H9 (cell line): ENCODE results near the gene TMEM26. TPM values are rescaled to one million over a fixed set of nuclear protein-coding genes. Genes with fewer than 3 reads are reported as not detected.

Source experiments
- DNase-seq: peaks from one replicate; pipeline ENCODE4 v3.0.0-alpha.2; 2017
- H2AFZ ChIP-seq: one replicate; pipeline ENCODE4 v1.6.1; 2013; ENCODE audit warnings: mild to moderate bottlenecking, low read length, control low read depth, moderate library complexity
- H2AK5ac ChIP-seq: 2 replicates; pipeline ENCODE4 v1.6.1; 2013; ENCODE audit warnings: low read length, control low read depth, mixed read lengths; ENCODE audit not compliant: insufficient read length
- H2BK120ac ChIP-seq: one replicate; pipeline ENCODE4 v1.6.1; 2013; ENCODE audit warnings: low read depth, mild to moderate bottlenecking, low read length, control low read depth, inconsistent platforms; ENCODE audit not compliant: poor library complexity, severe bottlenecking
- H2BK12ac ChIP-seq: 2 replicates; pipeline ENCODE4 v1.6.1; 2013; ENCODE audit warnings: low read length, control low read depth, mixed read lengths, low read depth; ENCODE audit not compliant: insufficient read length
- H2BK15ac ChIP-seq: 2 replicates; pipeline ENCODE4 v1.6.1; 2013; ENCODE audit warnings: low read depth, low read length, control low read depth
- H2BK20ac ChIP-seq: one replicate; pipeline ENCODE4 v1.6.1; 2013; ENCODE audit warnings: low read depth, mild to moderate bottlenecking, low read length, control low read depth, inconsistent platforms; ENCODE audit not compliant: poor library complexity, severe bottlenecking
- H2BK5ac ChIP-seq: 2 replicates; pipeline ENCODE4 v1.6.1; 2013; ENCODE audit warnings: low read length, control low read depth, mixed read lengths; ENCODE audit not compliant: insufficient read length
- H3K14ac ChIP-seq: 2 replicates; pipeline ENCODE4 v1.6.1; 2013; ENCODE audit warnings: low read length, control low read depth; ENCODE audit not compliant: insufficient read depth
- H3K18ac ChIP-seq: 2 replicates; pipeline ENCODE4 v1.6.1; 2013; ENCODE audit warnings: low read depth, mild to moderate bottlenecking, mixed read lengths, low read length, control low read depth; ENCODE audit not compliant: insufficient read length
- H3K23ac ChIP-seq: 2 replicates; pipeline ENCODE4 v1.6.1; 2013; ENCODE audit warnings: low read length, control low read depth, mixed read lengths, low read depth; ENCODE audit not compliant: insufficient read length
- H3K23me2 ChIP-seq: 2 replicates; pipeline ENCODE4 v1.6.1; 2013; ENCODE audit warnings: low read depth, mild to moderate bottlenecking, mixed read lengths, low read length, control low read depth; ENCODE audit not compliant: insufficient read length, poor library complexity, severe bottlenecking
- H3K27ac ChIP-seq: 2 replicates; pipeline ENCODE4 v1.5.1; 2013; ENCODE audit warnings: low read length, control low read depth, mixed read lengths, low read depth; ENCODE audit not compliant: insufficient read length
- H3K27me3 ChIP-seq: 2 replicates; pipeline ENCODE4 v1.6.1; 2013; ENCODE audit warnings: low read length, control low read depth, inconsistent platforms; ENCODE audit not compliant: insufficient read depth
- H3K4ac ChIP-seq: 2 replicates; pipeline ENCODE4 v1.6.1; 2013; ENCODE audit warnings: low read depth, mild to moderate bottlenecking, control low read depth, inconsistent platforms, low read length, moderate library complexity
- H3K4me1 ChIP-seq: 2 replicates; pipeline ENCODE4 v1.6.1; 2013; ENCODE audit warnings: low read length, control low read depth, inconsistent platforms; ENCODE audit not compliant: insufficient read depth
- H3K4me2 ChIP-seq: 2 replicates; pipeline ENCODE4 v1.6.1; 2013; ENCODE audit warnings: low read length, control low read depth, mixed read lengths; ENCODE audit not compliant: insufficient read length, insufficient read depth
- H3K56ac ChIP-seq: 2 replicates; pipeline ENCODE4 v1.6.1; 2013; ENCODE audit warnings: low read depth, mild to moderate bottlenecking, mixed read lengths, low read length, control low read depth; ENCODE audit not compliant: insufficient read length
- H3K79me1 ChIP-seq: 2 replicates; pipeline ENCODE4 v1.6.1; 2013; ENCODE audit warnings: low read depth, mild to moderate bottlenecking, moderate library complexity, low read length, control low read depth, inconsistent platforms; ENCODE audit not compliant: insufficient read depth, poor library complexity, severe bottlenecking
- H3K79me2 ChIP-seq: 2 replicates; pipeline ENCODE4 v1.6.1; 2013; ENCODE audit warnings: low read length, control low read depth, inconsistent platforms; ENCODE audit not compliant: insufficient read depth
- H3K9ac ChIP-seq: 2 replicates; pipeline ENCODE4 v1.6.1; 2013; ENCODE audit warnings: low read length, control low read depth, mixed read lengths; ENCODE audit not compliant: insufficient read length; ENCODE audit errors: extremely low read depth
- H3K9me3 ChIP-seq: one replicate; pipeline ENCODE4 v1.6.1; 2013; ENCODE audit warnings: low read depth, low read length, inconsistent platforms; ENCODE audit not compliant: control insufficient read depth
- H3T11ph ChIP-seq: one replicate; pipeline ENCODE4 v1.6.1; 2013; ENCODE audit warnings: mild to moderate bottlenecking, low read length, control low read depth, inconsistent platforms
- H4K20me1 ChIP-seq: one replicate; pipeline ENCODE4 v1.6.1; 2013; ENCODE audit not compliant: control insufficient read depth, insufficient read length, insufficient read depth
- H4K5ac ChIP-seq: 2 replicates; pipeline ENCODE4 v1.6.1; 2013; ENCODE audit warnings: low read depth, mild to moderate bottlenecking, mixed read lengths, low read length, control low read depth; ENCODE audit not compliant: insufficient read length
- H4K8ac ChIP-seq: replicated peaks from 2 replicates; pipeline ENCODE4 v1.6.1; 2013; ENCODE audit warnings: low read length, control low read depth, mixed read lengths, low read depth; ENCODE audit not compliant: insufficient read length
- H4K91ac ChIP-seq: 2 replicates; pipeline ENCODE4 v1.6.1; 2013; ENCODE audit warnings: low read depth, mild to moderate bottlenecking, moderate library complexity, mixed read lengths, low read length, control low read depth; ENCODE audit not compliant: insufficient read length
- H3K27ac Mint-ChIP-seq, 3 experiments: 2 replicates in 2 of 3; 3 replicates in 1 of 3; pipeline ENCODE4 v1.8.0; 2020 to 2021; ENCODE audit warnings: mixed read lengths in 3 of 3, mild to moderate bottlenecking in 1 of 3, moderate library complexity in 1 of 3
- H3K27me3 Mint-ChIP-seq: 2 replicates; pipeline ENCODE4 v1.8.0; 2021; ENCODE audit warnings: low read depth, mild to moderate bottlenecking, moderate library complexity, mixed read lengths
- H3K36me3 Mint-ChIP-seq, 3 experiments: 2 replicates in 2 of 3; 3 replicates in 1 of 3; pipeline ENCODE4 v1.8.0; 2020 to 2021; ENCODE audit warnings: low read depth in 3 of 3, mixed read lengths in 3 of 3; ENCODE audit not compliant: insufficient read depth in 1 of 3
- H3K4me1 Mint-ChIP-seq, 2 experiments: 2 replicates each; pipeline ENCODE4 v1.8.0; 2020; ENCODE audit warnings: mixed read lengths in 2 of 2
- H3K4me3 Mint-ChIP-seq, 2 experiments: 2 replicates in 1 of 2; 3 replicates in 1 of 2; pipeline ENCODE4 v1.8.0; 2020 to 2021; ENCODE audit warnings: mild to moderate bottlenecking in 2 of 2, mixed read lengths in 2 of 2, moderate library complexity in 1 of 2
- H3K9me3 Mint-ChIP-seq, 2 experiments: 2 replicates in 1 of 2; 3 replicates in 1 of 2; pipeline ENCODE4 v1.8.0; 2020; ENCODE audit warnings: mild to moderate bottlenecking in 2 of 2, mixed read lengths in 2 of 2, moderate library complexity in 1 of 2
- WGBS: extraction: QIAGEN DNeasy Blood & Tissue Kit; methylation state at CpG from one replicate; pipeline ENCODE4 v1.1.7; 2013; ENCODE audit warnings: missing lambda C conversion rate, low lambda C conversion rate, mixed read lengths; ENCODE audit not compliant: insufficient read length; ENCODE audit errors: extremely low coverage; 5-methylcytosine and 5-hydroxymethylcytosine counted together
- total RNA-seq: library from RNA; stranded (reverse); gene quantifications from 2 replicates; pipeline ENCODE4 v1.2.1, GENCODE V29; 2021
- TF ChIP-seq, protein P1 (sequence below): fragments of 200-600 bp; sonication (generic); conservative IDR thresholded peaks from 3 replicates; pipeline ENCODE4 v1.8.0; 2021; ENCODE audit warnings: antibody characterized with exemption, mild to moderate bottlenecking

Gene TMEM26
- total RNA-seq, 1 experiment from 2014 or later = 0.15 TPM

DNA sequence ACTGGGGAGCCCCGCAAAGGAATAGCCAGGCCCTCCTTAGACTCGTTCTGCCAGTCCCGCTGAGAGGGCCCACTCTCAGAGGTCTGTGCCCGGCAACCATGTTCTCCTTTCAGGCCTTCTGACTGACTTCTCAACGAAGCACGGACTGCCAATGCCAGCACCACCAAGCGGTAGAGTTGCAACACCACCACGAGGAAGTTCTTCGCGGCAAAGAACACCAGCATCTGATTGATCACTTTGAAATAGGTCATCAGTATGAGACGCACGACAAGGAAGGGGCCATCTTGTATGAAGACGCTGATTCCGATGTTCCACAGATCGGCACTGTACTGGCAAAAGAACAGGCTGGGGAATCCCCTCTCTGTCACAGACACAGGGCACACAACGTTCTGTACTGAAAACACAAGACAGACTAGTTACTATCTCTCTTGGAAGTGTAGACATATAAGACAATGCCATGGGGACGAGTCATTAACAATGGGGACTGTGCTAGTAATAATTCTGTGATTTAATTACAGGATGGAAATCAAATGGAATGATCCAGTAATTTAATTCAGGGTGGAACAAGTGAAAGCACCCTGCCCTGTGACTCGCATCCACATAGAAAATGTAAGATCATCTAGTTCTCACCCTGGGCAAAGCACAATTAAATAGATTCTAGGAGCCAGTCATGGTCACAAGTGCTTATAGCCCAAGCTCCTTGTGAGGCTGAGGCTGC lies 42.7 kb downstream of the TMEM26 start:
- no peak overlapping the region for H3K18ac ChIP-seq
- no peak overlapping the region for H2BK15ac ChIP-seq
- no peak overlapping the region for H2BK12ac ChIP-seq
- Mint-ChIP-seq H3K27me3 (no peaks in the 10 kb centered on the region), H3K4me3 (no peak overlapping the region), H3K4me1 (peaks cover 26 to 40% of the 10 kb centered on the region in 2 experiments), H3K36me3 (peaks cover 0 to 6% (median 0%) of the 10 kb centered on the region in 3 experiments; a peak in 2 of 7 replicates), H3K27ac (peak overlapping the region in 1 of 3 experiments; percentile 9; a peak in 1 of 7 replicates), H3K9me3 (no peaks in the 10 kb centered on the region)
- H4K20me1 ChIP-seq = no peaks in the 10 kb centered on the region
- no peak overlapping the region for H3K4ac ChIP-seq
- H3K4me1 ChIP-seq = peaks cover 4% of the 10 kb centered on the region; the same call in 1 of the 2 replicates
- no peak overlapping the region for H3K27ac ChIP-seq
- no peak overlapping the region for H4K91ac ChIP-seq
- no peaks in the 10 kb centered on the region for H3K79me2 ChIP-seq
- no peak overlapping the region for H3K4me2 ChIP-seq
- WGBS = no CpG with 5 or more reads among the region's 18 CpGs
- H2BK20ac ChIP-seq = no peak overlapping the region
- no peak overlapping the region for H3K14ac ChIP-seq
- no peak overlapping the region for H3K23ac ChIP-seq
- no peak overlapping the region for H3K9ac ChIP-seq
- H3K23me2 ChIP-seq = no peaks in the 10 kb centered on the region
- no peak overlapping the region for H4K8ac ChIP-seq
- H3K9me3 ChIP-seq = no peaks in the 10 kb centered on the region
- TF ChIP-seq, protein P1, sequence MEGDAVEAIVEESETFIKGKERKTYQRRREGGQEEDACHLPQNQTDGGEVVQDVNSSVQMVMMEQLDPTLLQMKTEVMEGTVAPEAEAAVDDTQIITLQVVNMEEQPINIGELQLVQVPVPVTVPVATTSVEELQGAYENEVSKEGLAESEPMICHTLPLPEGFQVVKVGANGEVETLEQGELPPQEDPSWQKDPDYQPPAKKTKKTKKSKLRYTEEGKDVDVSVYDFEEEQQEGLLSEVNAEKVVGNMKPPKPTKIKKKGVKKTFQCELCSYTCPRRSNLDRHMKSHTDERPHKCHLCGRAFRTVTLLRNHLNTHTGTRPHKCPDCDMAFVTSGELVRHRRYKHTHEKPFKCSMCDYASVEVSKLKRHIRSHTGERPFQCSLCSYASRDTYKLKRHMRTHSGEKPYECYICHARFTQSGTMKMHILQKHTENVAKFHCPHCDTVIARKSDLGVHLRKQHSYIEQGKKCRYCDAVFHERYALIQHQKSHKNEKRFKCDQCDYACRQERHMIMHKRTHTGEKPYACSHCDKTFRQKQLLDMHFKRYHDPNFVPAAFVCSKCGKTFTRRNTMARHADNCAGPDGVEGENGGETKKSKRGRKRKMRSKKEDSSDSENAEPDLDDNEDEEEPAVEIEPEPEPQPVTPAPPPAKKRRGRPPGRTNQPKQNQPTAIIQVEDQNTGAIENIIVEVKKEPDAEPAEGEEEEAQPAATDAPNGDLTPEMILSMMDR = no peak
- no peak overlapping the region for H3K56ac ChIP-seq
- DNase-seq = peak; percentile 31
- H4K5ac ChIP-seq = no peak overlapping the region
- H2AK5ac ChIP-seq = no peak overlapping the region
- H2AFZ ChIP-seq = no peak overlapping the region
- no peaks in the 10 kb centered on the region for H3K79me1 ChIP-seq
- H2BK120ac ChIP-seq = no peak overlapping the region
- no peaks in the 10 kb centered on the region; the same call in 1 of the 2 replicates for H3K27me3 ChIP-seq
- H2BK5ac ChIP-seq = no peak overlapping the region
- H3T11ph ChIP-seq = no peak overlapping the region
